Pancreas (tissue), 8 donors: ENCODE results near the gene PDZK1IP1. TPM values are rescaled to one million over a fixed set of nuclear protein-coding genes. Genes with fewer than 3 reads are reported as not detected.

Source experiments
- polyA plus RNA-seq, 2 donors: library from polyadenylated mRNA; stranded (reverse); fragments of 200-250 nt; gene quantifications; one replicate each; pipeline ENCODE4 v1.2.3, GENCODE V29; 2013
- total RNA-seq, 6 donors: library from RNA; stranded (reverse); fragmentation: NEBNext Ultra II Directional in 4 of 6; extraction: Animal tissue kit (Norgen Biotek cat#: 25700) in 4 of 6; gene quantifications; one replicate each; pipeline versions ENCODE4 v1.2.1 to v1.2.4, GENCODE V29; 2021 to 2023
- donor health status: healthy with polysubstance abuse.
- donor health status: DM: no; HTN: no; CAD: no; lungs with moderate emphysema.
- donor health status: DM: no; HTN: no; CAD: no.
- donor health status: Bipolar disorder and iron deficiency.
- donor health status: DM: yes; HTN: yes; CAD: no.
- donor health status: DM: no; HTN: no; CAD: no.
- donor health status: DM: no; HTN: no; CAD: no.
- donor health status: DM: yes; HTN: yes; CAD: no.

PDZK1IP1 gene
- total and polyA plus RNA-seq, 8 donors, result 26.1 to 55.9 (median 44.1) TPM

Other genes with a start within 250 kb of the PDZK1IP1 start
- gene CYP4A11, start 248.6 kb downstream of the PDZK1IP1 start, total RNA-seq, result under 1 TPM in 4 of 6 donors, not detected in 2; 0.26 to 0.74 (median 0.35) TPM
- gene CYP4A11, start 248.6 kb downstream of the PDZK1IP1 start, polyA plus RNA-seq, result under 1 TPM; 0.23 to 0.87 TPM
- 1 to 10 TPM in 4 of 6 donors, under 1 TPM in 2; 0.39 to 3.0 (median 1.5) TPM for gene CYP4X1, start 166.4 kb downstream of the PDZK1IP1 start, total RNA-seq
- 1 to 10 TPM; 1.1 to 3.5 TPM for gene CYP4X1, start 166.4 kb downstream of the PDZK1IP1 start, polyA plus RNA-seq
- under 1 TPM in 2 of 6 donors, not detected in 4; 0.06 to 0.29 TPM for gene CYP4Z1, start 122.8 kb downstream of the PDZK1IP1 start, total RNA-seq
- gene CYP4Z1, start 122.8 kb downstream of the PDZK1IP1 start, polyA plus RNA-seq, result under 1 TPM; 0.30 to 0.40 TPM
- under 1 TPM in 1 of 6 donors, not detected in 5; 0.19 TPM for gene CYP4A22, start 52.6 kb downstream of the PDZK1IP1 start, total RNA-seq
- gene CYP4A22, start 52.6 kb downstream of the PDZK1IP1 start, polyA plus RNA-seq, result under 1 TPM; 0.11 to 0.28 TPM
- 1 to 10 TPM in 2 of 6 donors, under 1 TPM in 4; 0.28 to 1.2 (median 0.39) TPM for gene TAL1, start 42.2 kb upstream of the PDZK1IP1 start, total RNA-seq
- gene TAL1, start 42.2 kb upstream of the PDZK1IP1 start, polyA plus RNA-seq, result 1 to 10 TPM; 1.8 to 3.2 TPM
- 1 to 10 TPM in 2 of 6 donors, under 1 TPM in 4; 0.43 to 1.5 (median 0.67) TPM for gene STIL, start 124.1 kb upstream of the PDZK1IP1 start, total RNA-seq
- under 1 TPM; 0.49 to 0.56 TPM for gene STIL, start 124.1 kb upstream of the PDZK1IP1 start, polyA plus RNA-seq
- gene CMPK1, start 143.8 kb upstream of the PDZK1IP1 start, total RNA-seq, result 10 to 100 TPM; 51.1 to 93.0 (median 75.2) TPM
- gene CMPK1, start 143.8 kb upstream of the PDZK1IP1 start, polyA plus RNA-seq, result 10 to 100 TPM; 43.8 to 54.9 TPM
- gene FOXE3, start 226.2 kb upstream of the PDZK1IP1 start, total RNA-seq, result not detected
- gene FOXE3, start 226.2 kb upstream of the PDZK1IP1 start, polyA plus RNA-seq, result not detected
- under 1 TPM; 0.04 to 0.19 (median 0.09) TPM for gene FOXD2, start 248.0 kb upstream of the PDZK1IP1 start, total RNA-seq
- under 1 TPM; 0.02 to 0.08 TPM for gene FOXD2, start 248.0 kb upstream of the PDZK1IP1 start, polyA plus RNA-seq